Measurements from ENCODE around the gene SHC3. TPM values are rescaled to one million over a fixed set of nuclear protein-coding genes. Genes with fewer than 3 reads are reported as not detected.

Gene SHC3
- total and polyA plus RNA-seq, 2 donors (not counting 3 experiments of a cell fraction or from before 2014, with no cell fraction given) = 1.0 to 2.0 TPM

DNA sequence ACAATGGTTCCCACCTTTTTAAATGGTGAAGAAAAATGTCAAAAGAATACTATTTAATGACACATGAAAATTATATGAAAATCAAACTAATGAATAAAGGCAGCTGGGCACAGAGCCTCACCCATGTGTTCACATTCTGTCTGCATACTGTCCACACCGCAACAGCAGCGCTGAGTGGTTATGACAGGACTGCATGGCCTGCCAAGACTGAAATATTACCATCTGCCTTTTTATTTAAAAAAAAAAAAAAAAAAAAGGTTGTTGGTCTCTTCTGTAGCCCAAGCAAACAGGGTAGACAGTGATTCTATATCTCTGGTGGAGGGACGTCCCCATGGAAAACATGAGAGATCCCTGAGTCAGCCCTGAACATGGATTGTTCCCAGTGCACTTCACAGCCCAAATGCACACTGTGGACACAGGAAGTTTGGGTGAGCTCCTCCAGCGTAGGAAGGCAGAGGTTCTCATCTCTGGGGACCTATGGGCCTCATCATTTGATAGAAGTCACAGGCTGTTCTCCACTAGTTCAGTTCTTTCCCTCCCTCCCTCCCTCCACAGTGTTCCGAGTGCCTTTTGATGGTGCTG lies 44.9 kb upstream of the SHC3 start:
- TF ChIP-seq MYC (IDR thresholded peaks at IDR 0.05; ENCODE audit: low read depth, low read length) = no peak
- Histone ChIP-seq H3K27me3 (ENCODE audit: control insufficient read depth in 2 of 2, insufficient read depth in 2 of 2, low read length in 2 of 2) (no peaks in the 10 kb centered on the region), H3K4me3 (replicated peaks in 1 of 3; ENCODE audit: insufficient read depth in 1 of 3, low read depth in 1 of 3, low read length in 3 of 3) (no peak overlapping the region), H4K20me1 (replicated peaks; ENCODE audit: control insufficient read depth, extremely low read depth, insufficient read depth, low read length) (no peaks in the 10 kb centered on the region), H3K9ac (replicated peaks; ENCODE audit: extremely low read depth, insufficient read depth, low read length) (no peak overlapping the region), H3K9me1 (replicated peaks; ENCODE audit: control insufficient read depth, extremely low read depth, insufficient read depth, low read length) (no peaks in the 10 kb centered on the region), H3K36me3 (ENCODE audit: control insufficient read depth in 2 of 2, extremely low read depth in 1 of 2, insufficient read depth in 2 of 2, low read length in 2 of 2) (no peaks in the 10 kb centered on the region), H2AFZ (ENCODE audit: low read depth, low read length) (no peak overlapping the region), H3K9me3 (replicated peaks; ENCODE audit: control insufficient read depth, insufficient read depth, low read length) (no peaks in the 10 kb centered on the region), H3K79me2 (ENCODE audit: control insufficient read depth, insufficient read depth, low read length) (no peaks in the 10 kb centered on the region), H3K4me2 (ENCODE audit: insufficient read depth, low read length) (no peak overlapping the region), H3K27ac (ENCODE audit: insufficient read depth, low read depth, low read length) (no peak overlapping the region), H3K4me1 (ENCODE audit: control insufficient read depth, extremely low read depth, insufficient read depth, low read length) (no peaks in the 10 kb centered on the region)
- no peak for DNase-seq (ENCODE audit: low read depth, low spot score)
- dilution Hi-C loops (cut with MboI; ENCODE audit: extremely low pct_ligation_motif_present, low sequenced_read_pairs) (no loop called here), intact Hi-C loops (cut with micrococcal nuclease) (no loop called here)
- ChIA-PET CTCF (no interaction called here), POLR2A (no interaction called here)
- no peak for FAIRE-seq
- no TSS peak for BruUV-seq (replicated peaks)

DNA sequence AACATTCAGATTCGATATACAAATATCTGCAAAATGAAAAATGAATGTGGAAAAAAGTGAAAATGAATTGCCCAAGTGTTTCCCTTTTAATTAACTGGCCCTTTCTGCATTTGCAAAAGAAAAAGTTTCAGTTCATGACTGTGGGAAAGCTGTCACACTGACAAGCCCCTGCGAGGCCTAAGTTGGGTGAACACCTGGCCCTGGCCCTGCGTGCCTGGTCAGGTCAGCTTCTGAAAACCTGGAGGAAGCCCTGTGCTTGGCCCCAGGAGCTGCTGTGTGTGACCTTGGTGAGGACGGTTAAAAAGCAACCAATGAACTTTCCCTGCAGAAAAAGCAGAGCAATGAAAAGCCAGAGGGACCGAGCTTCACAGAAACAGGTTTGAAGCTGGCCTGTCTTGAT lies 41.0 kb upstream of the SHC3 start:
- POLR2A ChIA-PET = no interaction called here
- no peak for DNase-seq (ENCODE audit: low read depth, low spot score)

More for the DNA sequence above, 41.0 kb upstream of the SHC3 start:
- H3K79me2 ChIP-seq (ENCODE audit: control insufficient read depth, insufficient read depth, low read length) = no peaks in the 10 kb centered on the region
- no peaks in the 10 kb centered on the region for H3K36me3 ChIP-seq (ENCODE audit: control insufficient read depth in 2 of 2, extremely low read depth in 1 of 2, insufficient read depth in 2 of 2, low read length in 2 of 2)
- no TSS peak for BruUV-seq (replicated peaks)
- TF ChIP-seq GATA2 (IDR thresholded peaks at IDR 0.05; ENCODE audit: insufficient read depth, insufficient read length, low read depth, low read length) (no peak), FOS (IDR thresholded peaks at IDR 0.05; ENCODE audit: borderline replicate concordance, insufficient read depth, low read length) (no peak), POLR2A (IDR thresholded peaks at IDR 0.05; ENCODE audit: low read depth, low read length) (no peak), POLR2AphosphoS5 (IDR thresholded peaks at IDR 0.05; ENCODE audit: insufficient read depth, low read depth, low read length) (no peak), MYC (IDR thresholded peaks at IDR 0.05; ENCODE audit: low read depth, low read length) (no peak), JUN (IDR thresholded peaks at IDR 0.05; ENCODE audit: borderline replicate concordance, insufficient read depth, insufficient read length, low read depth) (no peak), EZH2 (IDR thresholded peaks at IDR 0.05; ENCODE audit: borderline replicate concordance, low read depth, low read length, severe bottlenecking) (no peak)
- TF ChIP-seq, protein P1, sequence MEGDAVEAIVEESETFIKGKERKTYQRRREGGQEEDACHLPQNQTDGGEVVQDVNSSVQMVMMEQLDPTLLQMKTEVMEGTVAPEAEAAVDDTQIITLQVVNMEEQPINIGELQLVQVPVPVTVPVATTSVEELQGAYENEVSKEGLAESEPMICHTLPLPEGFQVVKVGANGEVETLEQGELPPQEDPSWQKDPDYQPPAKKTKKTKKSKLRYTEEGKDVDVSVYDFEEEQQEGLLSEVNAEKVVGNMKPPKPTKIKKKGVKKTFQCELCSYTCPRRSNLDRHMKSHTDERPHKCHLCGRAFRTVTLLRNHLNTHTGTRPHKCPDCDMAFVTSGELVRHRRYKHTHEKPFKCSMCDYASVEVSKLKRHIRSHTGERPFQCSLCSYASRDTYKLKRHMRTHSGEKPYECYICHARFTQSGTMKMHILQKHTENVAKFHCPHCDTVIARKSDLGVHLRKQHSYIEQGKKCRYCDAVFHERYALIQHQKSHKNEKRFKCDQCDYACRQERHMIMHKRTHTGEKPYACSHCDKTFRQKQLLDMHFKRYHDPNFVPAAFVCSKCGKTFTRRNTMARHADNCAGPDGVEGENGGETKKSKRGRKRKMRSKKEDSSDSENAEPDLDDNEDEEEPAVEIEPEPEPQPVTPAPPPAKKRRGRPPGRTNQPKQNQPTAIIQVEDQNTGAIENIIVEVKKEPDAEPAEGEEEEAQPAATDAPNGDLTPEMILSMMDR (IDR thresholded peaks at IDR 0.05; ENCODE audit: extremely low read depth in 1 of 2, insufficient read depth in 1 of 2, low read depth in 1 of 2, low read length in 2 of 2) = no peak
- TF ChIP-seq, protein P2, sequence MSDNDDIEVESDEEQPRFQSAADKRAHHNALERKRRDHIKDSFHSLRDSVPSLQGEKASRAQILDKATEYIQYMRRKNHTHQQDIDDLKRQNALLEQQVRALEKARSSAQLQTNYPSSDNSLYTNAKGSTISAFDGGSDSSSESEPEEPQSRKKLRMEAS (IDR thresholded peaks at IDR 0.05; ENCODE audit: insufficient read depth, insufficient read length) = no peak
- no peak overlapping the region for H3K4me2 ChIP-seq (ENCODE audit: insufficient read depth, low read length)
- H3K27me3 ChIP-seq (ENCODE audit: control insufficient read depth in 2 of 2, insufficient read depth in 2 of 2, low read length in 2 of 2) = no peaks in the 10 kb centered on the region
- CTCF ChIA-PET = no interaction called here
- intact Hi-C loops (cut with micrococcal nuclease) = no loop called here
- FAIRE-seq = no peak
- no peak overlapping the region for H3K27ac ChIP-seq (ENCODE audit: insufficient read depth, low read depth, low read length)
- no peaks in the 10 kb centered on the region for H4K20me1 ChIP-seq (replicated peaks; ENCODE audit: control insufficient read depth, extremely low read depth, insufficient read depth, low read length)
- H2AFZ ChIP-seq (ENCODE audit: low read depth, low read length) = no peak overlapping the region
- no peak overlapping the region for H3K4me3 ChIP-seq (replicated peaks in 1 of 3; ENCODE audit: insufficient read depth in 1 of 3, low read depth in 1 of 3, low read length in 3 of 3)
- no peaks in the 10 kb centered on the region for H3K9me1 ChIP-seq (replicated peaks; ENCODE audit: control insufficient read depth, extremely low read depth, insufficient read depth, low read length)
- no peaks in the 10 kb centered on the region for H3K4me1 ChIP-seq (ENCODE audit: control insufficient read depth, extremely low read depth, insufficient read depth, low read length)
- no peaks in the 10 kb centered on the region for H3K9me3 ChIP-seq (replicated peaks; ENCODE audit: control insufficient read depth, insufficient read depth, low read length)
- dilution Hi-C loops (cut with MboI; ENCODE audit: extremely low pct_ligation_motif_present, low sequenced_read_pairs) = no loop called here
- H3K9ac ChIP-seq (replicated peaks; ENCODE audit: extremely low read depth, insufficient read depth, low read length) = no peak overlapping the region
